ENCODE data around the gene FASTK.

DNA sequence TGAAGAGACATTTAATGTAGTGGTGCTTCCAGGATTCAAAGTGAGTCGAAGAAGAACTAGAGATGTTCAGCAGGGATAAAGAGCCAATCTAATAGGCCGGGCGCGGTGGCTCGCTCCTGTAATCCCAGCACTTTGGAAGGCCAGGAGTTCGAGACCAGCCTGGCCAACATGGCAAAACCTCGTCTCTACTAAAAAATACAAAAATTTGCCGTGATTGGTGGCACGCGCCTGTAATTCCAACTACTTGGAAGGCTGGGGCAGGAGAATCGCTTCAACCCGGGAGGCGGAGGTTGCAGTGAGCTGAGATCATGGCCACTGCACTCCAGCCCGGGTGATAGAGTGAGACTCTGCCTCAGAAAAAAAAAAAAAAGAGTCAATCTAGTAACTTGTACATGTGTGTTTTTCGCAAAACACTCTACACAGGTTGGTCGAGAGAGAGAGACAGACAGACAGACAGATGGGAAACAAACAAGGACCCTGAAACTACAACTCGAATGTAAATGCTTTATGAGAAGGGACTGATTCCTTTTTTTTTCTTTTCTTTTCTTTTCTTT, 51.6 kb downstream of the FASTK start:
- TF ChIP-seq, protein P1, sequence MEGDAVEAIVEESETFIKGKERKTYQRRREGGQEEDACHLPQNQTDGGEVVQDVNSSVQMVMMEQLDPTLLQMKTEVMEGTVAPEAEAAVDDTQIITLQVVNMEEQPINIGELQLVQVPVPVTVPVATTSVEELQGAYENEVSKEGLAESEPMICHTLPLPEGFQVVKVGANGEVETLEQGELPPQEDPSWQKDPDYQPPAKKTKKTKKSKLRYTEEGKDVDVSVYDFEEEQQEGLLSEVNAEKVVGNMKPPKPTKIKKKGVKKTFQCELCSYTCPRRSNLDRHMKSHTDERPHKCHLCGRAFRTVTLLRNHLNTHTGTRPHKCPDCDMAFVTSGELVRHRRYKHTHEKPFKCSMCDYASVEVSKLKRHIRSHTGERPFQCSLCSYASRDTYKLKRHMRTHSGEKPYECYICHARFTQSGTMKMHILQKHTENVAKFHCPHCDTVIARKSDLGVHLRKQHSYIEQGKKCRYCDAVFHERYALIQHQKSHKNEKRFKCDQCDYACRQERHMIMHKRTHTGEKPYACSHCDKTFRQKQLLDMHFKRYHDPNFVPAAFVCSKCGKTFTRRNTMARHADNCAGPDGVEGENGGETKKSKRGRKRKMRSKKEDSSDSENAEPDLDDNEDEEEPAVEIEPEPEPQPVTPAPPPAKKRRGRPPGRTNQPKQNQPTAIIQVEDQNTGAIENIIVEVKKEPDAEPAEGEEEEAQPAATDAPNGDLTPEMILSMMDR (IDR thresholded peaks at IDR 0.05) = no peak
- no peak for TF ChIP-seq POLR2AphosphoS5 (IDR thresholded peaks at IDR 0.05)
